Astrocyte of the cerebellum (primary cell): ENCODE data around the gene NRIP2.
A peak's percentile ranks its signal among the peaks of the same experiment; 100 is the strongest.

Source experiments
- DNase-seq: peaks from one replicate; pipeline ENCODE4 v3.0.0-alpha.2; 2011; ENCODE audit warnings: low read depth
- H3K4me3 ChIP-seq: 2 replicates; pipeline ENCODE4 v1.5.1; 2011; ENCODE audit warnings: mild to moderate bottlenecking, low read depth, low read length, moderate library complexity
- CTCF ChIP-seq: IDR thresholded peaks from 2 replicates; pipeline ENCODE4 v1.5.1; 2012; ENCODE audit warnings: low read length, low read depth, moderate library complexity, mild to moderate bottlenecking; ENCODE audit errors: missing control alignments
- in situ Hi-C: cut with HindIII; loops from 2 replicates; pipeline ENCODE4 v1.10.0; 2017; ENCODE audit warnings: low sequenced_read_pairs

NRIP2 gene

GRCh38 chr12:2800046-2800570 lies 34.7 kb downstream of the NRIP2 start:
- no peak overlapping the region for H3K4me3 ChIP-seq
- TF ChIP-seq CTCF, result no peak
- in situ Hi-C loops, result no loop called here
- DNase-seq, result no peak

GRCh38 chr12:2797721-2798418 lies 37.0 kb downstream of the NRIP2 start:
- no peak for DNase-seq
- in situ Hi-C loops, result no loop called here
- no peak overlapping the region for H3K4me3 ChIP-seq
- peak; percentile 31 for TF ChIP-seq CTCF

- no peak for DNase-seq
- in situ Hi-C loops, result no loop called here
- peak; percentile 25 for TF ChIP-seq CTCF
- H3K4me3 ChIP-seq, result peak overlapping the region; percentile 62
Measured at GRCh38 chr12:2796187-2796666, 38.6 kb downstream of the NRIP2 start.

GRCh38 chr12:2795291-2796186 lies 39.3 kb downstream of the NRIP2 start:
- no peak for TF ChIP-seq CTCF
- H3K4me3 ChIP-seq, result peak overlapping the region; percentile 62
- in situ Hi-C loops, result no loop called here
- DNase-seq, result no peak

- DNase-seq, result no peak
- in situ Hi-C loops, result no loop called here
- H3K4me3 ChIP-seq, result peak within 1 kb of the TSS; percentile 62
- TF ChIP-seq CTCF, result no peak
Measured at GRCh38 chr12:2794736-2795289, 40.0 kb downstream of the NRIP2 start, which contains the start of gene FKBP4. FKBP4 (plus strand) TSS chr12:2794970; CDS start chr12:2795140, 170 bp downstream.

- no peak for DNase-seq
- TF ChIP-seq CTCF, result no peak
- in situ Hi-C loops, result no loop called here
- H3K4me3 ChIP-seq, result peak overlapping the region; percentile 62
Measured at GRCh38 chr12:2794191-2794735, 40.6 kb downstream of the NRIP2 start.
